ENCODE results near the gene SLC22A12.

The SLC22A12 gene

GRCh38 chr11:64564419-64564818 lies 26.6 kb upstream of the SLC22A12 start:
- H3F3A ChIP-seq (ENCODE audit: insufficient read depth), result no peaks in the 10 kb centered on the region
- no peaks in the 10 kb centered on the region for H4K20me1 ChIP-seq (ENCODE audit: low read depth, low read length)
- H3K27ac ChIP-seq (ENCODE audit: low read depth, low read length), result no peak overlapping the region
- H3K79me2 ChIP-seq (ENCODE audit: insufficient read depth, low read length), result no peaks in the 10 kb centered on the region
- H3K4me2 ChIP-seq (ENCODE audit: low read depth, low read length, poor library complexity, severe bottlenecking), result no peak overlapping the region
- no peaks in the 10 kb centered on the region for H3K27me3 ChIP-seq (ENCODE audit: low read length)
- TF ChIP-seq, protein P1, sequence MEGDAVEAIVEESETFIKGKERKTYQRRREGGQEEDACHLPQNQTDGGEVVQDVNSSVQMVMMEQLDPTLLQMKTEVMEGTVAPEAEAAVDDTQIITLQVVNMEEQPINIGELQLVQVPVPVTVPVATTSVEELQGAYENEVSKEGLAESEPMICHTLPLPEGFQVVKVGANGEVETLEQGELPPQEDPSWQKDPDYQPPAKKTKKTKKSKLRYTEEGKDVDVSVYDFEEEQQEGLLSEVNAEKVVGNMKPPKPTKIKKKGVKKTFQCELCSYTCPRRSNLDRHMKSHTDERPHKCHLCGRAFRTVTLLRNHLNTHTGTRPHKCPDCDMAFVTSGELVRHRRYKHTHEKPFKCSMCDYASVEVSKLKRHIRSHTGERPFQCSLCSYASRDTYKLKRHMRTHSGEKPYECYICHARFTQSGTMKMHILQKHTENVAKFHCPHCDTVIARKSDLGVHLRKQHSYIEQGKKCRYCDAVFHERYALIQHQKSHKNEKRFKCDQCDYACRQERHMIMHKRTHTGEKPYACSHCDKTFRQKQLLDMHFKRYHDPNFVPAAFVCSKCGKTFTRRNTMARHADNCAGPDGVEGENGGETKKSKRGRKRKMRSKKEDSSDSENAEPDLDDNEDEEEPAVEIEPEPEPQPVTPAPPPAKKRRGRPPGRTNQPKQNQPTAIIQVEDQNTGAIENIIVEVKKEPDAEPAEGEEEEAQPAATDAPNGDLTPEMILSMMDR (IDR thresholded peaks at IDR 0.05; ENCODE audit: insufficient read depth, low read length, poor library complexity, severe bottlenecking), result no peak
- no peak for TF ChIP-seq EZH2phosphoT487 (conservative IDR thresholded peaks at IDR 0.05; ENCODE audit: low read length)
- no peaks in the 10 kb centered on the region for H3K36me3 ChIP-seq (ENCODE audit: low read length)
- H3K9ac ChIP-seq (ENCODE audit: low read length), result no peak overlapping the region
- no peak overlapping the region for H3K4me3 ChIP-seq (ENCODE audit: insufficient read depth, low read length, poor library complexity, severe bottlenecking)
- no peaks in the 10 kb centered on the region for H3K9me2 ChIP-seq (replicated peaks; ENCODE audit: insufficient read depth, low read length)
- no peaks in the 10 kb centered on the region for H3K9me3 ChIP-seq (ENCODE audit: insufficient read depth, low read length)
- H2AFZ ChIP-seq (ENCODE audit: low read depth, low read length, severe bottlenecking), result no peak overlapping the region

DNA sequence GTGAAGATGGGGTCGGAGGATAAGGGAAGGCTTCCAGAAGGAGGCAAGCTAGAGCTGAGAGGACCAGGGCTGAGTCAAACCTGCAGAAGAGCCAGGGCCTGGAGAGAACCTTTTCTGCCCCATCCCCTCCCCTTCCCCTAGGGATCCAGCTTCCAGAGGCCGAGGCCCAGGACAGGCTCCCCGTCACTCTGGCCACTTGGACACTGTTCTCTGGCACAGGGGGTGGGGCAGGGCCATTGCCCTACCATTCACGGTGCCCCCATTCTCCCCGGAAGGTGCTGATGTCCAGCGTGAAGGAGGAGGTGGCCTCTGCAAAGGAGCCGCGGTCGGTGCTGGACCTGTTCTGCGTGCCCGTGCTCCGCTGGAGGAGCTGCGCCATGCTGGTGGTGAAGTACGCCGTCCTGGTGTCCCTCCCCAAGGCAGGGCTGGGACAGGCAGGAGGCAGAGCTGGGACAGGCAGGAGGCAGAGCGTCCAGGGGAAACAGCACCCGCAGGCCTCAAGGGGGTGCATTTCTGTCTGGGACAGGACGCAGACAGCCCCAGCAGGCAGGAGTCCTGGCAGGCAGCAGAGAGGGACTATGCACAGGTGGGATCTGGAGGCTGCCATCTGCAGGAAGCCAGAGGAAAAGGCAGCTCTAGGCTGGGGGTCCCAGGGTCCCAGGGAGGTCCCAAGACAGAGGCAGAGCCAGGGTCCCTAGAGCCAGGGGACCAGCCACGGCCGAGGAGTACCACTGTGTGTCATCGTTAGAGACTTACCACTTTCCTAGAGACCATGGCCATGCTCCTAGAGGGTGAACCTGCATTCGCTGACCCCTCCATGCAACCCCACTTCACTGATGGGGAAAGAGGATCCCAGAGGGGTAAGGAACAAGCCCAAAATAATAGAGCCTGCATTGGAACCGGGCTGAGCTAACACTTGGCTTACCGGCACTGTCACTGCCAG lies 25.8 kb upstream of the SLC22A12 start:
- no peak overlapping the region for H3K4me2 ChIP-seq (ENCODE audit: low read depth, low read length, poor library complexity, severe bottlenecking)
- no peak for TF ChIP-seq EZH2phosphoT487 (conservative IDR thresholded peaks at IDR 0.05; ENCODE audit: low read length)
- TF ChIP-seq, protein P1 (IDR thresholded peaks at IDR 0.05; ENCODE audit: insufficient read depth, low read length, poor library complexity, severe bottlenecking), result no peak

GRCh38 chr11:64566042-64566914 lies 24.7 kb upstream of the SLC22A12 start:
- Histone ChIP-seq H3K9ac (ENCODE audit: low read length) (peak overlapping the region; percentile 34), H3K79me2 (ENCODE audit: insufficient read depth, low read length) (no peaks in the 10 kb centered on the region), H4K20me1 (ENCODE audit: low read depth, low read length) (no peaks in the 10 kb centered on the region), H2AFZ (ENCODE audit: low read depth, low read length, severe bottlenecking) (peak overlapping the region; percentile 7), H3K36me3 (ENCODE audit: low read length) (no peaks in the 10 kb centered on the region), H3K4me3 (ENCODE audit: insufficient read depth, low read length, poor library complexity, severe bottlenecking) (peak overlapping the region; percentile 16), H3K4me2 (ENCODE audit: low read depth, low read length, poor library complexity, severe bottlenecking) (peak overlapping the region; percentile 37), H3K27me3 (ENCODE audit: low read length) (no peaks in the 10 kb centered on the region), H3F3A (ENCODE audit: insufficient read depth) (no peaks in the 10 kb centered on the region), H3K9me3 (ENCODE audit: insufficient read depth, low read length) (no peaks in the 10 kb centered on the region), H3K9me2 (replicated peaks; ENCODE audit: insufficient read depth, low read length) (no peaks in the 10 kb centered on the region), H3K27ac (ENCODE audit: low read depth, low read length) (no peak overlapping the region)
- TF ChIP-seq EZH2phosphoT487 (conservative IDR thresholded peaks at IDR 0.05; ENCODE audit: low read length), result no peak
- TF ChIP-seq, protein P1 (IDR thresholded peaks at IDR 0.05; ENCODE audit: insufficient read depth, low read length, poor library complexity, severe bottlenecking), result no peak

More for the DNA sequence above, 25.8 kb upstream of the SLC22A12 start:
- Histone ChIP-seq H3K9ac (ENCODE audit: low read length) (no peak overlapping the region), H3K9me2 (replicated peaks; ENCODE audit: insufficient read depth, low read length) (no peaks in the 10 kb centered on the region), H3K4me3 (ENCODE audit: insufficient read depth, low read length, poor library complexity, severe bottlenecking) (no peak overlapping the region), H2AFZ (ENCODE audit: low read depth, low read length, severe bottlenecking) (no peak overlapping the region), H3F3A (ENCODE audit: insufficient read depth) (no peaks in the 10 kb centered on the region), H4K20me1 (ENCODE audit: low read depth, low read length) (no peaks in the 10 kb centered on the region), H3K36me3 (ENCODE audit: low read length) (no peaks in the 10 kb centered on the region), H3K79me2 (ENCODE audit: insufficient read depth, low read length) (no peaks in the 10 kb centered on the region), H3K9me3 (ENCODE audit: insufficient read depth, low read length) (no peaks in the 10 kb centered on the region), H3K27me3 (ENCODE audit: low read length) (no peaks in the 10 kb centered on the region), H3K27ac (ENCODE audit: low read depth, low read length) (no peak overlapping the region)

Measured in SU-DHL-6 (cell line).